Nephron progenitor cell (in vitro differentiated cells): ENCODE data around the gene WIPF2.
A peak's percentile ranks its signal among the peaks of the same experiment; 100 is the strongest.

Experiments
- DNase-seq: peaks from one replicate; pipeline ENCODE4 v3.0.0; 2021
- H3K27ac Mint-ChIP-seq: 2 replicates; pipeline ENCODE4 v1.8.0; 2021; ENCODE audit warnings: mild to moderate bottlenecking, moderate library complexity, mixed read lengths
- H3K27me3 Mint-ChIP-seq: 2 replicates; pipeline ENCODE4 v1.8.0; 2021; ENCODE audit warnings: mild to moderate bottlenecking, low read depth, mixed read lengths; ENCODE audit not compliant: poor library complexity
- H3K36me3 Mint-ChIP-seq: 2 replicates; pipeline ENCODE4 v1.8.0; 2021; ENCODE audit warnings: low read depth, mixed read lengths
- H3K4me1 Mint-ChIP-seq: 2 replicates; pipeline ENCODE4 v1.8.0; 2021; ENCODE audit warnings: mixed read lengths
- H3K4me3 Mint-ChIP-seq: 2 replicates; pipeline ENCODE4 v1.8.0; 2021; ENCODE audit warnings: mild to moderate bottlenecking, moderate library complexity, mixed read lengths
- H3K9me3 Mint-ChIP-seq: 2 replicates; pipeline ENCODE4 v1.8.0; 2021; ENCODE audit warnings: mild to moderate bottlenecking, moderate library complexity, mixed read lengths
- TF ChIP-seq, protein P1 (sequence below): fragments of 200-600 bp; sonication (generic); IDR thresholded peaks from 2 replicates; pipeline ENCODE4 v1.5.0; 2021; ENCODE audit warnings: antibody characterized with exemption

WIPF2 gene

GRCh38 chr17:40322358-40323315, 103.5 kb downstream of the WIPF2 start:
- peak; percentile 57 for DNase-seq
- Mint-ChIP-seq H3K27ac (peak overlapping the region; percentile 95), H3K4me3 (peak overlapping the region; percentile 8), H3K9me3 (no peaks in the 10 kb centered on the region), H3K4me1 (peaks cover 92% of the 10 kb centered on the region), H3K36me3 (no peaks in the 10 kb centered on the region), H3K27me3 (peaks cover 16% of the 10 kb centered on the region)
- TF ChIP-seq, protein P1, sequence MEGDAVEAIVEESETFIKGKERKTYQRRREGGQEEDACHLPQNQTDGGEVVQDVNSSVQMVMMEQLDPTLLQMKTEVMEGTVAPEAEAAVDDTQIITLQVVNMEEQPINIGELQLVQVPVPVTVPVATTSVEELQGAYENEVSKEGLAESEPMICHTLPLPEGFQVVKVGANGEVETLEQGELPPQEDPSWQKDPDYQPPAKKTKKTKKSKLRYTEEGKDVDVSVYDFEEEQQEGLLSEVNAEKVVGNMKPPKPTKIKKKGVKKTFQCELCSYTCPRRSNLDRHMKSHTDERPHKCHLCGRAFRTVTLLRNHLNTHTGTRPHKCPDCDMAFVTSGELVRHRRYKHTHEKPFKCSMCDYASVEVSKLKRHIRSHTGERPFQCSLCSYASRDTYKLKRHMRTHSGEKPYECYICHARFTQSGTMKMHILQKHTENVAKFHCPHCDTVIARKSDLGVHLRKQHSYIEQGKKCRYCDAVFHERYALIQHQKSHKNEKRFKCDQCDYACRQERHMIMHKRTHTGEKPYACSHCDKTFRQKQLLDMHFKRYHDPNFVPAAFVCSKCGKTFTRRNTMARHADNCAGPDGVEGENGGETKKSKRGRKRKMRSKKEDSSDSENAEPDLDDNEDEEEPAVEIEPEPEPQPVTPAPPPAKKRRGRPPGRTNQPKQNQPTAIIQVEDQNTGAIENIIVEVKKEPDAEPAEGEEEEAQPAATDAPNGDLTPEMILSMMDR: no peak

DNA sequence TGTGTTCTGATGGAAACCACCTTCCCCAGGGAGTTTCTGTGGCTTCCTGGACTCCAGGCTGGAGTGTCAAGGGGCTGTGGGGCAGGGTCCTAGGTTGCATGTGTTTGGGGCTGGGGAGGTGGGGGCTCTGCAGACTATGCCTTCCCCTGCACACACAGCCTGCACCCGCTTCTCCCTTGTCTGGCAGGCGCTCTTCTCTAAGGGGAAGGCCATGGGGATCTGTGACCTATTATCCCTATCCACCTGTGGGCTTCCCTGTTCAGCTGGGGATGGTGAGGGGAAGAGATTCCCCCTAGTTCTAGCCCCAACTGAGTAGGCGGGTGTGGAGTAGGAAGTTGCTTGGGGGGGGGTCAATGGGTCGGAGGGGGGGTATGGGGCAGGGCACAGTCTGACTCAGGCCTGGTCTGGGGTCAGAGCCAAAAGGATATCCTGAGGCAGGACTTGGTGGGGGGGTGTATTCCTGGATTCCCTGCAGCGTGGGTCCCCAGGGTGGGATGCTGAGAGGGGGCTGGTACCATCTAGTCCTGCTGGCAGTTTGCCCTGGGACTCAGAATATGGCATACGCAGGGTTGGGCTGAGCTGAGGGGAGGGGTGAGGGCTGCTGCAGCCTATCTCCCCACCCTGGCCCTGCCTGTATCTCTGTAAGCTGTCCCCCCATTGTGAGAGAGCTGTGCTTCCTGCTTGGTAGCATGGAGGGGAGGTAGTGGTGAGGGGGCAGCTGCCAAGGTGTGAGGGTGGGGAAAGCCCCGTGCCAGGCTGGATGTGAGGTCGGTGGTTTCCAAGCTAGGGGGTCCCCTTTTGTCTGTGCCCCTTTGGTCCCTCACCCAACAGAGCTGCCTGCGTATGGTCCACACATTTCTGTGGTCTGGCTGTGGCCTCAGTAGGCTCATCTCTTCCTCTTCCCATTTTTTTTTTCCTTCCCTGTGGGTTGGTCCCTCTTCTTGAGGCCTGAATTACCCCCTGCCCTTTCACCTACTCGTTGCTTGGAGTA, 104.6 kb downstream of the WIPF2 start:
- Mint-ChIP-seq H3K27me3 (peaks cover 13% of the 10 kb centered on the region), H3K27ac (peak overlapping the region; percentile 95), H3K4me3 (no peak overlapping the region), H3K9me3 (no peaks in the 10 kb centered on the region), H3K4me1 (peaks cover 92% of the 10 kb centered on the region), H3K36me3 (peaks cover 6% of the 10 kb centered on the region)
- TF ChIP-seq, protein P1: no peak
- no peak for DNase-seq

GRCh38 chr17:40325156-40326013, 106.3 kb downstream of the WIPF2 start:
- peaks cover 84% of the 10 kb centered on the region for H3K4me1 Mint-ChIP-seq
- H3K4me3 Mint-ChIP-seq: no peak overlapping the region
- no peaks in the 10 kb centered on the region for H3K9me3 Mint-ChIP-seq
- no peak overlapping the region for H3K27ac Mint-ChIP-seq
- DNase-seq: no peak
- H3K36me3 Mint-ChIP-seq: peaks cover 14% of the 10 kb centered on the region
- peaks cover 8% of the 10 kb centered on the region for H3K27me3 Mint-ChIP-seq
- TF ChIP-seq, protein P1: no peak

DNA sequence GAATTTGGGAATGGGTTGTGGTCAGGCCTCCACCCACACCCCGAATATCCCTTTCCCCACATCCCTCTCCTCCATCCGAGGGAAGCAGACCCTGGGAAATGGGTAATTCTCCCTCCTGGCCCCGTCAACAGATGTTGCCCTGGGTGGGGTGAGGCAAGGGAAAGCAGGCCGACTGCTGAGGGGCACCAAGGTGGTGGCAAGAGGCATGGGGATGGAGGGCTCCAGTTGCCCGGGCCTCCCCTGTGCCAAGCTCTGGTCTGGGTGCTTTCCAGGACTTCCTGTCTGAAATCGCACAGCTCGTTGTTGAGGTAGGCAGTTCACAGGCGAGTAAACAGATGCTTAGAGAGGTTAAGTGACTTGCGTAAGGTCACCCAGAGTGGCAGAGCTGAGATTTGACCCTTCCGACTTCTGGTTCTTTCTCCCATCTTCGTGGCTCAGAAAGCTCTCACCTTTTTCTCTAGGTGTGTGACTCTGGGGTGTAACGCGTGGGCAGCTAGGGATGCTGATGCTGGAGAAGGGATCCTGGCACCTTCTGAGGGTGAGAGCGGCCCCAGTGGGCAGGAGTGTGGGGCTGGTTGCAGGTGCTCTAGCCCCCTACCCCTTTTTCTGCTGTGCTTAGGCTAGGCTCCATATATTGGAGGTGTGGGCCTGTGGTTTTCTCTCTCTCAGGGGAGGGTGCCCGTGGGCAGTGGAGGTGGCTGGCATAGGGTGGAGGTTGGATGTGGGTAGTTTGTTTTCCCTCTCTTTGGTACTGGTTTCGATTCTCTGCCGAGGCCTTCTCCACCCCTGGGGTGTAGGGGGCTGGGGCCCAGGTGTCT, 107.1 kb downstream of the WIPF2 start:
- Mint-ChIP-seq H3K9me3 (no peaks in the 10 kb centered on the region), H3K27me3 (peaks cover 8% of the 10 kb centered on the region), H3K36me3 (peaks cover 16% of the 10 kb centered on the region), H3K4me1 (peaks cover 80% of the 10 kb centered on the region), H3K4me3 (no peak overlapping the region), H3K27ac (peak overlapping the region; percentile 86)
- DNase-seq: no peak
- TF ChIP-seq, protein P1: no peak

GRCh38 chr17:40326832-40327199, 107.7 kb downstream of the WIPF2 start:
- Mint-ChIP-seq H3K36me3 (peaks cover 22% of the 10 kb centered on the region), H3K27ac (no peak overlapping the region), H3K27me3 (peaks cover 5% of the 10 kb centered on the region), H3K9me3 (no peaks in the 10 kb centered on the region), H3K4me3 (no peak overlapping the region), H3K4me1 (peaks cover 80% of the 10 kb centered on the region)
- TF ChIP-seq, protein P1: no peak
- no peak for DNase-seq
